PFSK-1 (cell line): ENCODE data around the gene GSK3A.
A peak's percentile ranks its signal among the peaks of the same experiment; 100 is the strongest.

ENCODE experiments used
- FOXP2 ChIP-seq: optimal IDR thresholded peaks from 2 replicates; pipeline ENCODE3; 2011; ENCODE audit warnings: borderline replicate concordance, control low read depth, inconsistent platforms; ENCODE audit not compliant: insufficient read depth; ENCODE audit errors: extremely low read length, extremely low read depth
- POLR2AphosphoS5 ChIP-seq: IDR thresholded peaks from 2 replicates; pipeline ENCODE4 v1.6.1; 2012; ENCODE audit warnings: low read depth, mild to moderate bottlenecking, control low read depth, low read length, moderate library complexity
- SIN3A ChIP-seq: IDR thresholded peaks from 2 replicates; pipeline ENCODE4 v1.6.1; 2012; ENCODE audit warnings: mild to moderate bottlenecking, low read length, moderate library complexity, borderline replicate concordance; ENCODE audit not compliant: insufficient read depth
- TAF1 ChIP-seq: IDR thresholded peaks from 2 replicates; pipeline ENCODE4 v1.6.1; 2012; ENCODE audit warnings: low read length, control low read depth, borderline replicate concordance; ENCODE audit not compliant: insufficient read depth
- TF ChIP-seq, protein P1 (sequence below), 2 experiments: IDR thresholded peaks; 2 replicates each; pipeline versions ENCODE4 v1.6.1 to v1.8.0; 2011 to 2012; ENCODE audit warnings: low read depth in 2 of 2, low read length in 2 of 2, control low read depth in 1 of 2, inconsistent platforms in 1 of 2, mild to moderate bottlenecking in 1 of 2, moderate library complexity in 1 of 2; ENCODE audit not compliant: insufficient read depth in 1 of 2

GSK3A gene

DNA sequence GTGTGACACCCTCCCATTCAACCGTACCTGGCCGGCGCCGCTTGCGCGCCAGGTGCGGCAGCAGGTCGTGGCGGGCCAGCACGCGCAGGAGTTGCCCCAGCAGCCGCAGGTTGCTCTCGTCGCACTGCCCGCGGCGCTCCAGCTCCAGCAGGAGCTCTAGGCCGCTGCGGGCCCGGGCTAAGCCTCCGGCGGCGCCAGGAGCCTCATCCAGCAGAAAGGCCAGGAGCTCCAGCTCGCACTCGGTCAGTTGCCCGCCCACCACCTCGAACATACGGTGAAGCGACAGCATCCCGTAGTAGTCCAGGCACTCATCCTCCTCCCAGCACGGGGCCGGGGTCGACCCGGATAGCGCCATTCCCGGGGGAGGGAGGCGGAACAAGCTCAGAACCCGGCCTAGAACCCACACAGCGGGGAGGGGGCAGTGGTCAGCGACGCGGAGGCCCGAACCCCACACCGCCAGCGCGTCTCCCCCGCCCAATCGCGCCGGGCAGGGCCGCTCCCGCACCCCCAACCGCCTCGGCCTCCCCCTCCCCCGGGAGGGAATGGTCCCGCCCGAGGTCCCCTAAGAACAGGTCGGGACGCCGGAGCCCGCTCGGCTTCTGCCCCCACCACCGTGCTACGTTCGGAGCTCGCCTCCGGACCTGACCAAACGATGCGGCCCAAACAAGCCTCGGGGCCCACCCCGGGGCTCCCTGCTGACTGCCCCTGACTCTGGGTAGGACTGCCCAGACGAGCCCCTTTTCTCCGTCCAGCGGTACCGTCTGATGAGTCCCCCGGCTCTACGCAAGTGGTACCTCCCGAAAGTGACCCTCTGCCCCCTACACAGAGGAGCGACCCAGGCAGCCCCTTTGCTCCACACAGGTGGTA lies 25.5 kb downstream of the GSK3A start:
- TF ChIP-seq, protein P1, sequence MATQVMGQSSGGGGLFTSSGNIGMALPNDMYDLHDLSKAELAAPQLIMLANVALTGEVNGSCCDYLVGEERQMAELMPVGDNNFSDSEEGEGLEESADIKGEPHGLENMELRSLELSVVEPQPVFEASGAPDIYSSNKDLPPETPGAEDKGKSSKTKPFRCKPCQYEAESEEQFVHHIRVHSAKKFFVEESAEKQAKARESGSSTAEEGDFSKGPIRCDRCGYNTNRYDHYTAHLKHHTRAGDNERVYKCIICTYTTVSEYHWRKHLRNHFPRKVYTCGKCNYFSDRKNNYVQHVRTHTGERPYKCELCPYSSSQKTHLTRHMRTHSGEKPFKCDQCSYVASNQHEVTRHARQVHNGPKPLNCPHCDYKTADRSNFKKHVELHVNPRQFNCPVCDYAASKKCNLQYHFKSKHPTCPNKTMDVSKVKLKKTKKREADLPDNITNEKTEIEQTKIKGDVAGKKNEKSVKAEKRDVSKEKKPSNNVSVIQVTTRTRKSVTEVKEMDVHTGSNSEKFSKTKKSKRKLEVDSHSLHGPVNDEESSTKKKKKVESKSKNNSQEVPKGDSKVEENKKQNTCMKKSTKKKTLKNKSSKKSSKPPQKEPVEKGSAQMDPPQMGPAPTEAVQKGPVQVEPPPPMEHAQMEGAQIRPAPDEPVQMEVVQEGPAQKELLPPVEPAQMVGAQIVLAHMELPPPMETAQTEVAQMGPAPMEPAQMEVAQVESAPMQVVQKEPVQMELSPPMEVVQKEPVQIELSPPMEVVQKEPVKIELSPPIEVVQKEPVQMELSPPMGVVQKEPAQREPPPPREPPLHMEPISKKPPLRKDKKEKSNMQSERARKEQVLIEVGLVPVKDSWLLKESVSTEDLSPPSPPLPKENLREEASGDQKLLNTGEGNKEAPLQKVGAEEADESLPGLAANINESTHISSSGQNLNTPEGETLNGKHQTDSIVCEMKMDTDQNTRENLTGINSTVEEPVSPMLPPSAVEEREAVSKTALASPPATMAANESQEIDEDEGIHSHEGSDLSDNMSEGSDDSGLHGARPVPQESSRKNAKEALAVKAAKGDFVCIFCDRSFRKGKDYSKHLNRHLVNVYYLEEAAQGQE (IDR thresholded peaks at IDR 0.05; ENCODE audit: insufficient read depth in 1 of 2, low read depth in 2 of 2, low read length in 2 of 2), result 0 out of 4 replicates have a peak, but pooled peaks of 1 of the 2 experiments have one; percentile 14
- TF ChIP-seq FOXP2, result no peak
- no peak for TF ChIP-seq POLR2AphosphoS5
- no peak for TF ChIP-seq TAF1
- TF ChIP-seq SIN3A, result 0 out of 2 replicates have a peak, but pooled peaks have one; percentile 67

DNA sequence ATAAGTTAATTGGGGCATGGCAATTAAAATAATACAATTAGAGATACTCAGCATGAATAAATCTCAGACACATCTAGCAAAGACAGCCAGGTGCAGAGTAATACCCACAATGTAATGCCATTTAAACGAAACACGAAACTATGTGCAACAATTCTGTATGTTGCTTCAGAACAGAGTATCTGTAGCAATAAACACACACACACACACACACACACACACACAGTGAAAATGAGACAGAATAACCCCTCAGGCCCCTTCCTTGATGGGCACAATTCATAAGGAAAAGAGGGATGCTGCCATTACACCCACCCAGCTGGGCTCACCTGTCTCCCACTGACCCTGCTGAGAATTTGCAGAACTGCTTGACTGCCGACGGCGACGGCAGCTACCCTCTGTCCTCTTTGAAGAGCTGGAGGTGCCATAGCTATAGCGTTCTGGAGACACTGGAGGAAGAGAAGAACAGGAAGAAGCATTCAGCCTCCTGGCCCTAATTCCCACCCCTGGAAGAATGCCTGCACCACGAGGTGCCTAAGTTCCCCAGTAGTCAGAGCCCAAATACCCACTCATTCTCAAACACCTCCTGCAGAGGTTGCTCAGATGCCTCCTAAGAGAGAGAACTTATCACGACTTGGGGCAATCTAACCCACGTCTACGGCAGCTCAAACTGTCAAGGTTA lies 27.5 kb downstream of the GSK3A start:
- TF ChIP-seq, protein P1 (IDR thresholded peaks at IDR 0.05; ENCODE audit: insufficient read depth in 1 of 2, low read depth in 2 of 2, low read length in 2 of 2), result no peak

GRCh38 chr19:42212886-42213285 lies 29.5 kb downstream of the GSK3A start:
- no peak for TF ChIP-seq FOXP2
- TF ChIP-seq POLR2AphosphoS5, result no peak
- TF ChIP-seq TAF1, result no peak

- TF ChIP-seq SIN3A (no peak), TAF1 (no peak), POLR2AphosphoS5 (no peak), FOXP2 (no peak)
- TF ChIP-seq, protein P1 (IDR thresholded peaks at IDR 0.05; ENCODE audit: insufficient read depth in 1 of 2, low read depth in 2 of 2, low read length in 2 of 2), result no peak
Observed at GRCh38 chr19:42208612-42209011, 33.8 kb downstream of the GSK3A start.

DNA sequence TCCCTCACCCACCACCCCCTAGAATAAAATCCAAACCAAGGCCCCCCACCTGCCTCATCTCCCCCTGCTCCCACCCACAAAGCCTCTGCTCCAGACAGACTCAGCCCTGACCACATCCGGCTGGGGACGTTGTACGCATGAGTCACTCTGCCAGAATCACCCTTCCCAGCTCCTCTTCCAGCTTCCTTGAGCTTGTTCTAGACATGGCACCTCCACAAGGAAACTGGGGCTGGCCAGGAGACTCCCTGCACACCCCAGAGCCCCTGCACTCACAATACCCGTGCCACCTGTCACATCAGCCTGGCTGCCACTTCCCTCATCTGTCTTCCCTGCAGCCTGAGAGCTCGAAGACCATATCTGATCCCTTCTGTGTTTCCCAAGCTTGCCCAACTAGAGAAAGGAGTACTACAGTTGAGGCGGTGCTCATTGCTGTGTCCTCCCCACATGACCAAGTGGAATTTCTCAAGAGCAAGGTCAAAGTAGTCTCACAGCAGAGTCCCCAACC lies 34.6 kb downstream of the GSK3A start:
- TF ChIP-seq FOXP2, result no peak
- TF ChIP-seq, protein P1 (IDR thresholded peaks at IDR 0.05; ENCODE audit: insufficient read depth in 1 of 2, low read depth in 2 of 2, low read length in 2 of 2), result no peak
- TF ChIP-seq TAF1, result no peak
- TF ChIP-seq POLR2AphosphoS5, result no peak
- TF ChIP-seq SIN3A, result no peak
